Esophagus muscularis mucosa (tissue), 3 donors: Measurements from ENCODE around the gene UNC13C.

Experiments
- CTCF ChIP-seq, 3 experiments: fragments of 200-600 bp in 2 of 3; fragments of 450-650 bp in 1 of 3; sonication (generic) in 2 of 3; IDR thresholded peaks; one replicate each; pipeline ENCODE4 v1.5.1; 2017 to 2019; ENCODE audit warnings: antibody characterized with exemption in 3 of 3, mild to moderate bottlenecking in 2 of 3, moderate library complexity in 1 of 3
- POLR2A ChIP-seq: fragments of 450-650 bp; IDR thresholded peaks from one replicate; pipeline ENCODE4 v1.6.1; 2017; ENCODE audit warnings: antibody characterized with exemption, moderate library complexity, mild to moderate bottlenecking, low read depth
- POLR2AphosphoS5 ChIP-seq, 2 donors: sonication (generic); formaldehyde crosslinking; IDR thresholded peaks; one replicate each; pipeline ENCODE4 v1.6.1; 2017; ENCODE audit warnings: antibody characterized with exemption in 2 of 2

GRCh38 chr15:54353726-54354125 lies 375.5 kb downstream of the UNC13C start:
- TF ChIP-seq CTCF (IDR thresholded peaks at IDR 0.05) (no peak), POLR2A (no peak), POLR2AphosphoS5 (IDR thresholded peaks at IDR 0.05) (no peak)
